HL-60/S4 (cell line): ENCODE measurements around the gene PDHX.
"Not testable (repeated sequence)": the region's sequence is repeated elsewhere in the genome, so short reads cannot be mapped to it uniquely, and the experiment has no call there.

Experiments
- in situ Hi-C: fragments of 300-500 bp; cut with MboI; formaldehyde crosslinking; loops from 2 replicates; pipeline ENCODE4 v1.14.3; 2022; ENCODE audit warnings: low sequenced_read_pairs

The PDHX gene

GRCh38 chr11:35013514-35014233, 97.3 kb downstream of the PDHX start:
- in situ Hi-C loops: no loop called here

- in situ Hi-C loops: no loop called here
Observed at GRCh38 chr11:35014346-35014745, 97.9 kb downstream of the PDHX start.

GRCh38 chr11:35015621-35016387, 99.4 kb downstream of the PDHX start:
- in situ Hi-C loops: no loop called here

- in situ Hi-C loops: no loop called here
Observed at GRCh38 chr11:35016916-35017315, 100.5 kb downstream of the PDHX start.

- in situ Hi-C loops: no loop called here
Observed at GRCh38 chr11:35017528-35018342, 101.3 kb downstream of the PDHX start.

- in situ Hi-C loops: no loop called here
Observed at GRCh38 chr11:35021589-35021988, 105.2 kb downstream of the PDHX start.

- in situ Hi-C loops: not testable (repeated sequence)
Observed at GRCh38 chr11:35023940-35024339, 107.5 kb downstream of the PDHX start.

GRCh38 chr11:35028007-35028406, 111.6 kb downstream of the PDHX start:
- in situ Hi-C loops: not testable (repeated sequence)

- in situ Hi-C loops: no loop called here
Observed at GRCh38 chr11:35029979-35030682, 113.7 kb downstream of the PDHX start.

- in situ Hi-C loops: no loop called here
Observed at GRCh38 chr11:35030716-35031213, 114.3 kb downstream of the PDHX start.

- in situ Hi-C loops: no loop called here
Observed at GRCh38 chr11:35031346-35031745, 114.9 kb downstream of the PDHX start.

- in situ Hi-C loops: no loop called here
Observed at GRCh38 chr11:35031867-35032266, 115.4 kb downstream of the PDHX start.

GRCh38 chr11:35033011-35033410, 116.6 kb downstream of the PDHX start:
- in situ Hi-C loops: no loop called here

- in situ Hi-C loops: no loop called here
Observed at GRCh38 chr11:35034401-35034800, 118.0 kb downstream of the PDHX start.

- in situ Hi-C loops: no loop called here
Observed at GRCh38 chr11:35035894-35036408, 119.5 kb downstream of the PDHX start.

GRCh38 chr11:35036639-35037038, 120.2 kb downstream of the PDHX start:
- in situ Hi-C loops: no loop called here

- in situ Hi-C loops: no loop called here
Observed at GRCh38 chr11:35038211-35038928, 122.0 kb downstream of the PDHX start.

- in situ Hi-C loops: no loop called here
Observed at GRCh38 chr11:35039076-35039475, 122.7 kb downstream of the PDHX start.

GRCh38 chr11:35040221-35040942, 124.0 kb downstream of the PDHX start:
- in situ Hi-C loops: no loop called here
